Kidney glomerular epithelial cell (primary cell): ENCODE measurements around the gene IP6K1.
"Not testable (repeated sequence)": the region's sequence is repeated elsewhere in the genome, so short reads cannot be mapped to it uniquely, and the experiment has no call there.

ENCODE experiments used
- DNase-seq: peaks from one replicate; lab custom pipeline; 2025; lab: John Stamatoyannopoulos, UW

IP6K1 gene

GRCh38 chr3:49712166-49712565 is 74.2 kb downstream of the IP6K1 start:
- DNase-seq, result no peak

DNA sequence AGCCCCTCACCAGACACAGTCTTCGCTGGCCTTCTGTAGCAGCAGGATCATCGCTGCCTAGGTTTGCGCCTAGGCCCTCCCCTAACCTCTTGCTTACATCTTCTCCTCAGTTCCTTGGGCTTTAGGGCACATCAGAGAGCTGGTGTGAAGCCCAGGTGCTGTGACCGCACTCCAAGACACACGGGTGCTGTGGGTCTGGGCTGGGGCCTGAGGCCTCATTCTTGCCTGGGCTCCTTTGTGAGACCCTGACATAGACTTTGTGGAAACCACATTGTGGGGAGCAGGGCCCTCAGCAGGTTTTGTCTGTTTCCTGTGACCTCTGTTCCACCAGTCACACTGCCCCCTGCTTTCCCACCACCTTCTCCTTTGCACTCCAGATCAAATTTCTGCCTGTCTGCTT is 74.9 kb downstream of the IP6K1 start:
- DNase-seq, result no peak

GRCh38 chr3:49709852-49710251 is 76.5 kb downstream of the IP6K1 start:
- no peak for DNase-seq

DNA sequence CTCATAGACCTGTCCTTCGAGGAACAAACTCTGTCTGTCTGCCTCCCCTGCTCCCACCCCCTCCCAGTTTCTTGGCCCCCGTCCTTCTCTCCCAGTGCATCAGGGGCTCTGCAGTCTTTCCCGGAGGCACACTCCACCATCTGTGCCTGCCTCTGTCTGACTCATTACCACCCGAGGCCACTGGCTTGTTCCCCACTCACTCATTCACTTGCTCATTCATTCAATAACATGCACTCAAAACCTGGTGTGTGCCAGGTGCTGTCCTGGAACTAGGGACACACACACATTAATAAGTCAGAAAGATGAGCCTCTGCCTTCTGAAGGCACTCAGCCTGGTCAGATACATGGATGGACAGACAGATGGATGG is 79.2 kb downstream of the IP6K1 start:
- DNase-seq, result no peak

DNA sequence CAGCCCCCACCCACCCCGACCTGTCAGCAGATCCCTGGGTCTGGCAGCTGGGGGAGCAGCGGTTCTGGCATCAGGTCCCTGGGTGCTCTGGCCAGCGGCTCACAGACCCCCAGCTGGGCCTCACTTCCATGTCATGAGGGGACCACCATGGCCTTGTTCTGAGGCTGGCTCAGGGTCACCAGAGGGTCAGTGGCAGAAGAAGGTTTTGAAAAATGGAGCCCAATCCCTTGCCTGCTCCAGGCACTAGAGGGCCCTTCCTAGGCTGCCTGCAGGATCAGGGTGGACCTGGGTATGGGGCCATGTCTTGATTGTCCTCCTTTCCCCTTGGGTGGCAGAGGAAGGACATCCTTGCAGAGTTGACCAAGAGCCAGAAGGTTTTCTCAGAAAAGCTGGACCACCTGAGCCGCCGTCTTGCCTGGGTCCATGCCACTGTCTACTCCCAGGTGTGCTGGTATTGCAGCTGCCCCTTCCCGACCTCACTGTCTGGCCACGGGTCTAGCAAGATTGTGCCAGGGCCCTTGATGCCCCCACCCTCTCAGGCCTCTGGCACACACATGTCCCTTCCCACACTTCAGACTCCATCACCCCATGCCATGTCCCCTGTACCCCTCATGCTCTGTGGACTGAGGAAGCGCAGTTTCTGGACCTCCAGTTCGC is 79.8 kb downstream of the IP6K1 start:
- DNase-seq, result no peak

DNA sequence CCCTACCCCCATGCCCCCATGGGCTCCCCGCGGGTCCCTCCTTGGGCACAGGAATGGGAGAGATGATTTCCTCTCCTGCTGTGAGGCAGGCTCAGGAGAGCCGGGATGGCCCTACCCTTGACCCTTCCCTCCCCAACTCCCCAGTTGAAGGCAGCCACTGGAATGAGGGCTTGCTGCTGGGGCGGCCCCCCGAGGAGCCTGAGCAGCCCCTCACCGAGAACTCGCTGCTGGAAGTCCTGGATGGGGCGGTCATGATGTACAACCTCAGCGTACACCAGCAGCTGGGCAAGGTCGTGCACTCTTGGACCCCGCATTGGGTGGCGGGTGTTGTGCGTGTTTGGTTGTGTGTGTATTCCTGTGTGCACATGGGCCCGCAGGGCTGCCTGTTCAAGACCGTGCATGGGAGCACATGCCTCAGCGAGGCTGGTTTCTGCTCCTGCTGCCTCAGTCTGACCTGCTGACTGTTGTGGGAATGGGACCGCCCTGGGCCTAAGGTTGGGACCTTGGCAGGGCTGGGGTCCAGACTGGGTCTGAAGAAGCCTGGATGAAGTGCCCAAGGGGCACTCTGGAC is 80.9 kb downstream of the IP6K1 start:
- DNase-seq, result no peak

DNA sequence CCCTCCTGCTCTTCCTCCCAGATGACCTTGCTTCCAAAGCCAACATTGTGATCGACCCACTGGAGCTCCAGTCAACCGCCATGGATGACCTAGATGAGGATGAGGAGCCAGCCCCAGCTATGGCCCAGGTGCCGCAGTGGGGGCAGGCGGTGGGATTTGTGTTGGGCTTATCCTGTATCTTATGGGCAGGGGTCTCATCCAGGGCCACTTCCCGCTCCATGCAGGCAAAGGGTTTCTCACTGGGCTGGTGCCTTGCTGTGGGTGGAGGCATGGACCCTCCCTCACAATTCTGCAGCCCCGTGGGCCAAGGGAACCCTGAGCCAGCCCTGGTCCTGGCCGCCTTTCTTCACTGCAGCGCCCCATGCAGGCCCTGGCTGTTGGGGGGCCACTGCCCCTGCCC is 81.7 kb downstream of the IP6K1 start:
- DNase-seq, result no peak

DNA sequence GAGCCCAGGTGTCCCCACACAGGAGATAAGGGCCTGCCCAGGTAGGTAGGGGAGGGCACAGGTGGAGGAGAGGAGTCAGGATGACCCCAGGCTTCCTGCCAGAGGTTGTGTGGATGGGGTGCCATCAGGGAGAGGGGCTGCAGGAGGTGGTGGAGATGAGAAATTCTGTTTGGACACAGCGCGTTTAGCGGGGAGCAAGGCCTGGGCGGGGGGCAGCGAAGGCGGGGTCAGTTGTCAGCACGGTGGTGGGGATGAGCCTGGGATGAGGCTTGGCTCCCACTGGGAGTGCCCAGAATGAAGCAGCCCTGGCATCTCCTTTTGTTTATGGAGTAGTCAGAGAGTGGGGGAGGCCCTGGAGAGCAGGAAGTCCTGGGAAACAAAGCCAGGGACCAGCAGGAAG is 82.4 kb downstream of the IP6K1 start:
- no peak for DNase-seq

DNA sequence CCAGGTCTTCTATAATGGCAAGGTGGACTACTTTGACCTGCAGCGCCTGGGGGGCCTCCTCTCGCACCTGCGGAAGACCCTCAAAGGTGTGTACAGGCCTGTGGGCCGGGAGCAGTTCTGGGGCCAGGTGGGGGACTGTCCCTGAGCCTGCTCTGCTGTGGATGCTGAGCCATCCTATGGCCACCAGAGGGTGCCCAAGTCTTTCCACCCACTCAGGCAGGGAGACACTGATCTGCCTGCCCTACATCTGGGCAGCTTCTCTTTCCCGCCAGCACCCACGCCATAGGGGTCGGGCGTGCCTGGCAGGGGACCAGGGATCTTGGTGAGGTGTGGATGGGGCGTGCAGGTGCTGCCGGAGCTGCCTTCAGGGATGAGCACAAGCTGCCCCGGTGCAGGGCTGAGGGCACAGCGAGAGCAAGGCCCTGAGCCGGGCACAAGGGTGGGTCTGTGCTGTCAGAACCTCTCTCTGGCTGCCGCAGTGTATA is 82.9 kb downstream of the IP6K1 start:
- DNase-seq, result peak; percentile 21

- no peak for DNase-seq
Measured at GRCh38 chr3:49702672-49703071, 83.7 kb downstream of the IP6K1 start.

GRCh38 chr3:49701388-49702077 is 84.8 kb downstream of the IP6K1 start:
- no peak for DNase-seq

GRCh38 chr3:49700453-49701128 is 85.8 kb downstream of the IP6K1 start:
- no peak for DNase-seq

GRCh38 chr3:49700014-49700413 is 86.3 kb downstream of the IP6K1 start:
- DNase-seq, result no peak

- no peak for DNase-seq
Measured at GRCh38 chr3:49699281-49699979, 86.9 kb downstream of the IP6K1 start.

DNA sequence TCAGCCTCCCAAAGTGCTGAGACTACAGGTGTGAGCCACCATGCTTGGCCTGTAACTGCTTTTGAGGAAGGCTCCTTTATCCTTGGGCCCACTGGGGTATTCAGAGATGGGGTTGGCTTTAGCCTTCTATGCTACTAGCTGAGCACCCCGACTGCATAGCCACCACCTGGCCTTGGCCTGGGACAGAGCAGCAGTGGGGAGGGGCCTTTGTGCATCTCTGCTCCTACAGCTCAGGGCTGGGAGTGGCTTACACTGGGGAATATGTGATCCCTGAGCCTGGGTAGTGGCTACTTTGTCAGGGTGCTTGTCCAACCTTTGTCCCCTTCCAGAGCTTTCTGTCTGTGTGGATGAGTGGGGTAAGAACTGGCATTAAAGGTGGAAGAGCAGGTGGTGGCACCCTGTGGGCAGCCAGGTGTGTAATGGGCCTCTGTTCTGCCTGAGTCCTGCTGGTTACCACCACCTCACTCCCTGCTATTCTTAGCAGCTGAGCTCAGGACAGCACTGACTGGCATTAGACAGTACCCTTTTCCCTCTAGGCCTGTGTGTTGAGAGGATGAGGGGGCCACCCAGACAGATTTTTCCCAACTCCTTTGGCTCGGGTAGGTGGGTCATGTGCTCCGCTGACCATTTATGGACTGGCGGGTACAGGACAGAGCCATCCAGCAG is 90.9 kb downstream of the IP6K1 start:
- DNase-seq, result not testable (repeated sequence)

- not testable (repeated sequence) for DNase-seq
Measured at GRCh38 chr3:49694409-49695070, 91.8 kb downstream of the IP6K1 start.

- not testable (repeated sequence) for DNase-seq
Measured at GRCh38 chr3:49691481-49691880, 94.9 kb downstream of the IP6K1 start.

DNA sequence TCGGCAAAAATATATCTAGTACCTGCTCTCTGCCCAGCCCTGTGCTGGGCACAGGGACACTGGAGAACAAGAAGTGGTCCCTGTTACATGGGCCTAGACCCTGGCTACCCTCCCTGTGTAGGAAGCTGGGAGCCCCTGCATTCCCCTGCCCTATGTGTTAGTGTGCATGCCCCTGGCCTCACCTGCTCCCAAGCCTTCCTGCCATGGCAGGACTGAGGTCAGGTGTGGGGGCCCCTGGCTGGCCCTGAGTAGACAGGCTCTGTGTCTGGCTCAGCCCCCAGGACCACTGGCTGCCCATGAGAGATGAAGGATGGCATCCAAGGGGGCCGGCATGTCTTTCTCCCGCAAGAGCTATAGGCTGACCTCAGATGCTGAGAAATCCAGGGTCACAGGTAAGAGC is 95.5 kb downstream of the IP6K1 start:
- not testable (repeated sequence) for DNase-seq

DNA sequence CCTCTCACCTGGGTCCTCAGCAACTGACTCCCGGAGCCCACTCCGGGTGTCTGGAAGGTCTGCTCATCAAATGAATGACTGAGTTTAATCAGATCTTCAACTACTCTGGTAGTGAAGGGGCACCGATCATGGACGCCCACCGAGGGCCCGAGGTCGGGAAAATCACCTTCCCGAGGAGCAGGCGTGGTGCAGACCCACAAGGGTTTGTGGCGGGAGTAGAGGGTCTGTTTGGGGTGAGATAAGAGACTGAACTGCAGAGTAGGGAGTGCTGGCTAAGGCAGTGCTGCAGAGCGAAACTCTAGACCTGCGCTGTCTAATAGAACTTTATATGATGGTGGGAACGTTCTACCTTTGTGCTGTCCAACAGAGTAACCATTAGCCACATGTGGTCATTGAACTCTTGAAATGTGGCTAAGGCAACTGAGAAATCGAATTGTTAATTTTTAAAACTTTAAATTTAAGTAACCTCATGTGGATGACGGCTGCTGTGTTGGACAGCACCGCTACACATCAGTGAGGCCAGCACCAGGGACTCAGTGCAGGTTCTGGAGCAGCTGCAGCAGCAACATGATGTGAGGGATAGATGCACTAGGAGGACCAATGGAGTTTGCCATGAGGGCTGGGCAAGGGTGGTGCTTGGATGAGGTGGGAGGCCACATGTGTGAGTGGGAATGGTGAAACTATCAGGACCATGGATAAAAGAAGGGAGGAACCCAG is 96.3 kb downstream of the IP6K1 start:
- DNase-seq, result not testable (repeated sequence)
